Upper lobe of left lung (tissue), 6 donors: ENCODE results near the gene ANKRD26. TPM values are rescaled to one million over a fixed set of nuclear protein-coding genes. Genes with fewer than 3 reads are reported as not detected.
A peak's percentile ranks its signal among the peaks of the same experiment; 100 is the strongest.

Experiments
- ATAC-seq, 2 donors: fragments of 200-7000 bp; cut with Tn5 transposase; one replicate each; pipeline ENCODE4 v1.9.1; 2022; ENCODE audit warnings: mild to moderate bottlenecking in 2 of 2, moderate library complexity in 2 of 2; ENCODE audit not compliant: low FRiP score in 2 of 2
- DNase-seq, 2 donors: peaks; one replicate each; pipeline ENCODE4 v3.0.0-alpha.2; 2019 to 2020
- H3K27ac ChIP-seq, 4 donors: fragments of 200-600 bp; sonication (generic); one replicate each; pipeline ENCODE4 v1.5.1; 2016 to 2019
- H3K27me3 ChIP-seq, 4 donors: fragments of 200-600 bp; sonication (generic); one replicate each; pipeline ENCODE4 v1.5.1; 2017 to 2019
- H3K36me3 ChIP-seq, 4 donors: fragments of 200-600 bp; sonication (generic); one replicate each; pipeline ENCODE4 v1.5.1; 2016 to 2019
- H3K4me1 ChIP-seq, 4 donors: fragments of 200-600 bp; sonication (generic); one replicate each; pipeline ENCODE4 v1.5.1; 2018 to 2019
- H3K4me3 ChIP-seq, 4 donors: fragments of 200-600 bp; sonication (generic); one replicate each; pipeline ENCODE4 v1.5.1; 2017 to 2019; ENCODE audit warnings: mild to moderate bottlenecking in 2 of 4, moderate library complexity in 1 of 4
- H3K9me3 ChIP-seq, 4 donors: fragments of 200-600 bp; sonication (generic); one replicate each; pipeline ENCODE4 v1.5.1; 2018 to 2019
- EP300 ChIP-seq, 4 donors: sonication (generic); formaldehyde crosslinking; IDR thresholded peaks; one replicate each; pipeline ENCODE4 v1.5.1; 2017; ENCODE audit warnings: antibody characterized with exemption in 4 of 4, control low read depth in 2 of 4
- POLR2A ChIP-seq, 4 donors: fragments of 450-650 bp; IDR thresholded peaks; one replicate each; pipeline ENCODE4 v1.5.1; 2016 to 2017; ENCODE audit warnings: antibody characterized with exemption in 4 of 4, mild to moderate bottlenecking in 2 of 4
- POLR2AphosphoS5 ChIP-seq, 2 donors: sonication (generic); formaldehyde crosslinking; IDR thresholded peaks; one replicate each; pipeline ENCODE4 v1.5.1; 2017; ENCODE audit warnings: antibody characterized with exemption in 2 of 2
- WGBS, 2 donors: methylation state at CpG; one replicate each; pipeline ENCODE4 v1.1.5; 2017 to 2018; 5-methylcytosine and 5-hydroxymethylcytosine counted together
- total RNA-seq, 6 donors: library from RNA; depleted of rRNA in 4 of 6; stranded (reverse); fragments of >200 nt in 4 of 6; gene quantifications; one replicate each; pipeline versions ENCODE4 v1.1.0 to v1.2.1, GENCODE V29; 2016 to 2021
- TF ChIP-seq, protein P1 (sequence below), 6 experiments: fragments of 450-650 bp in 4 of 6; fragments of 200-600 bp in 2 of 6; sonication (generic) in 2 of 6; IDR thresholded peaks; one replicate each; pipeline ENCODE4 v1.5.1; 2016 to 2019; ENCODE audit warnings: antibody characterized with exemption in 6 of 6
- donor health status: DM: no; HTN: no; CAD: no; lungs with moderate emphysema.
- donor health status: DM: no; HTN: yes; CAD: no; lungs with severe emphysema.

ANKRD26 gene
- total RNA-seq, result 10 to 100 TPM in 2 of 6 donors, 1 to 10 TPM in 4; 4.9 to 45.1 (median 6.5) TPM

DNA sequence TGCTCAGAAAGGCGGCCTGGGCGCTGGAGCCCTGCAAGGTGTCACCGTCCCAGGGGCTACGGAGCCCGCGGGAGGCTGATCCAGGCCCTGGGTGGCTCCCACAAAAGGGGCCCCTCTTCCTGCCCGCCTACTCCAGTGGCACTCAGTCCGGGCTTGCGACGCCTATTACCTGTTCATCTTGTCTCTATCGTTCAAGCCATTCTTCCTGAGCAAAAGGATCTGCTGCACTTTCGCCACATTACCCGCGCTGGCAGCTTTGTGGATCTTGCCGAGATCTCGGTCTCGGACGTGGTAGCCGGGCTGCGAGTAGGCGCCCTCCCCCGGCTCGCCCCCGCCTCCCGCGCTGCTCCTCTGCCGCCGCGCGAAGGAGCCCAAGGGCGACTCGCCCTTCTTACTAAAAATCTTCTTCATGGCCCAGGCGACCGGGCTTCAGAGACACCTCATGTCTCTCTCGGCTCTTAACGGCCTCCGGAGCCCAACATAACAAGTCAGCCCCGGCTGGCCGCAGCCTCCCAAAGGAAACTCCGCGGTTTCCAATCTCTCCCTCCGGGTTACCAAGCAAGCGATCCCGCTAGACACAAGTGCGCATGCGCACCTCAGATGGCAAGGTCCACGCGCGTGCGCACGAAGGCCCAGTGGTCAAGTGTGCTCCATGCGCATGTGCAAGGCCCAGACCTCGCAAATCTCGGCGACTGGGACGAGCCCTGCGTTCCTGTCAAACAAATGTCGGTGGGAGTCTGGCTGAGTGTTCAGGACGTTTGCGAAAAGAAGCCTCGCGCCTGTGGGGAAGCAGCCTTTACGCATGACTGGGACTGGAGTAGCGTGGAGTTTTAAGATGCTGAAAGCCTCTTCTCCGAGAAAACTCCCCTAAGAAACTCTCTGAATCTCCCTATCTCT, at the start of gene ANKRD26:
TSS of gene ANKRD26 (minus strand) at position 579 of the 897 bp plus-strand sequence. CDS start at position 411, 168 bp downstream.
- Histone ChIP-seq H3K4me1 (peaks cover 9 to 24% (median 13%) of the 10 kb centered on the region in 4 donors), H3K27ac (peak within 1 kb of the TSS; percentile 82 to 92 (median 88)), H3K9me3 (no peaks in the 10 kb centered on the region), H3K27me3 (no peaks in the 10 kb centered on the region), H3K36me3 (no peaks in the 10 kb centered on the region), H3K4me3 (peak within 1 kb of the TSS; percentile 54 to 91 (median 73))
- 0% methylated on average over 19 to 64 of the region's 65 CpGs for WGBS, 2 donors
- DNase-seq (peak; percentile 97 to 98), ATAC-seq (peak; percentile 93 to 96)
- TF ChIP-seq POLR2A (IDR thresholded peaks at IDR 0.05) (peak in 3 of 4 donors; percentile 52 to 90 (median 77)), POLR2AphosphoS5 (IDR thresholded peaks at IDR 0.05) (peak; percentile 19 to 90), EP300 (IDR thresholded peaks at IDR 0.05) (no peak)
- TF ChIP-seq, protein P1, sequence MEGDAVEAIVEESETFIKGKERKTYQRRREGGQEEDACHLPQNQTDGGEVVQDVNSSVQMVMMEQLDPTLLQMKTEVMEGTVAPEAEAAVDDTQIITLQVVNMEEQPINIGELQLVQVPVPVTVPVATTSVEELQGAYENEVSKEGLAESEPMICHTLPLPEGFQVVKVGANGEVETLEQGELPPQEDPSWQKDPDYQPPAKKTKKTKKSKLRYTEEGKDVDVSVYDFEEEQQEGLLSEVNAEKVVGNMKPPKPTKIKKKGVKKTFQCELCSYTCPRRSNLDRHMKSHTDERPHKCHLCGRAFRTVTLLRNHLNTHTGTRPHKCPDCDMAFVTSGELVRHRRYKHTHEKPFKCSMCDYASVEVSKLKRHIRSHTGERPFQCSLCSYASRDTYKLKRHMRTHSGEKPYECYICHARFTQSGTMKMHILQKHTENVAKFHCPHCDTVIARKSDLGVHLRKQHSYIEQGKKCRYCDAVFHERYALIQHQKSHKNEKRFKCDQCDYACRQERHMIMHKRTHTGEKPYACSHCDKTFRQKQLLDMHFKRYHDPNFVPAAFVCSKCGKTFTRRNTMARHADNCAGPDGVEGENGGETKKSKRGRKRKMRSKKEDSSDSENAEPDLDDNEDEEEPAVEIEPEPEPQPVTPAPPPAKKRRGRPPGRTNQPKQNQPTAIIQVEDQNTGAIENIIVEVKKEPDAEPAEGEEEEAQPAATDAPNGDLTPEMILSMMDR (IDR thresholded peaks at IDR 0.05), result peak in 1 of 6 experiments; percentile 36

DNA sequence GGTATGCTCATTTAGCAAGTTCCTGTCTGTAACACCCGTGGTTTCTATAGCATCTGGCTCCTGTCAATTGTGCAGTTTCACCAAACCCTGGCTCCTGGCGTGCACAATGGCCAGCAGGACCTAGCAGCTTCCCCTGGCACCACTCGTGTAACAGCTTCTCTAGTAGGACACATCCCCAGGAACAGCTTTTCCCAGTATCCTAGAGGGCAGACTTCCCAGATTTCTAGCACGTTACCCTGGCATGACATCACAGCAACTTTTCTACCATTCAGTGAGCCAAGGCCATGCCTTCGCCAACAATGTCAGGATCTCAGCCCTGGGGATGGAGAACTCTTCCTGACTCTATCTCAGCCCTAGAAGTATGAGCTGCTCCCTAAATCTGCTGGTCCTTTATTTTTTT, 47.4 kb upstream of the ANKRD26 start:
- Histone ChIP-seq H3K9me3 (no peaks in the 10 kb centered on the region), H3K36me3 (peaks cover 12 to 63% (median 37%) of the 10 kb centered on the region in 4 donors), H3K27me3 (no peaks in the 10 kb centered on the region), H3K4me1 (peaks cover 5 to 16% (median 12%) of the 10 kb centered on the region in 4 donors), H3K27ac (no peak overlapping the region), H3K4me3 (no peak overlapping the region)
- DNase-seq (no peak), ATAC-seq (no peak)
- TF ChIP-seq, protein P1 (IDR thresholded peaks at IDR 0.05), result no peak
- TF ChIP-seq POLR2AphosphoS5 (IDR thresholded peaks at IDR 0.05) (no peak), POLR2A (IDR thresholded peaks at IDR 0.05) (no peak)
- WGBS, 2 donors, result 71 to 86% methylated on average over 5 of the region's 5 CpGs

DNA sequence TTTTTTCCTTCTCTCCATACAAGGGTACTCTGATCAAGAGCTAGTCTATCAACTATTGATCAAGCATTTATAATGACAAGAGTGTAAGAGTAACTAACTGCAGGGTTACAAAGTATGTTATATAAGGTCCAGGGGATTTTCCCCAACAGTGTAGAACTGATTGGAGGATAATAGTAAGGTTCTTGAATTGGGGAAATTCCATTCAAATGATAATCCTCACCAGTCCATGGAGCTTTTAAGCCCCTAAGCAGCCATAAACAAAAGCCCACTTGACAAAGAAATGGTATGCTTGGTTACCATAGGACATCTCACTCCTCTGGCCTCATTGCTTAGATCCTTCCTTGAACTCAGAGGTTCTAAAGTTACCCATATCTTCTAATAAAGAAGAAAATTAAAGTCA, 45.6 kb upstream of the ANKRD26 start:
- H3K9me3 ChIP-seq, result no peaks in the 10 kb centered on the region
- no peak overlapping the region for H3K27ac ChIP-seq
- DNase-seq (no peak), ATAC-seq (no peak)
- no peak for TF ChIP-seq POLR2AphosphoS5 (IDR thresholded peaks at IDR 0.05)
- TF ChIP-seq, protein P1 (IDR thresholded peaks at IDR 0.05), result no peak
- no peak for TF ChIP-seq EP300 (IDR thresholded peaks at IDR 0.05)
- no peak for TF ChIP-seq POLR2A (IDR thresholded peaks at IDR 0.05)
- H3K27me3 ChIP-seq, result no peaks in the 10 kb centered on the region
- peaks cover 12 to 81% (median 49%) of the 10 kb centered on the region in 4 donors for H3K36me3 ChIP-seq
- H3K4me3 ChIP-seq, result no peak overlapping the region
- peaks cover 0 to 6% (median 4%) of the 10 kb centered on the region in 4 donors for H3K4me1 ChIP-seq

DNA sequence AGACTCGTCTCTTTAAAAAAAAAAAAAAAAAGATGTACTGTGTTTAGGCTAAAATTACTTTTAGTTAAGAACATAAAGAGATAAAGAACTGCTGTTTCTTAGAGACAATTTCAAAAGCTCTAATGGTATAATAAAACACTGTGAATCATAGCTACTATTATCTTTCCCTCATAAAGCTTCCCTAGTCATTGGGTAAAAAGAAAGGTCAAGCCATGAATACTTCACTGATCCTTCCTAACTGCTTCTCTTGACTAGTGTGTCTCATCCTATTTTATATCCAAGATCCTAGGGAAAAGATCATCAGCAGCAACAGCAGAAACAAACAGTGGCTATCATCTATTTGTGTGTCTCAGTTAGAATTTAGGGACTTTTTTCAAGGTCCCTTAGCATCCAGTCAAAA, 43.4 kb upstream of the ANKRD26 start:
- no peaks in the 10 kb centered on the region for H3K4me1 ChIP-seq
- H3K36me3 ChIP-seq, result peaks cover 12 to 95% (median 55%) of the 10 kb centered on the region in 4 donors
- ATAC-seq (no peak), DNase-seq (no peak)
- no peak overlapping the region for H3K4me3 ChIP-seq
- no peaks in the 10 kb centered on the region for H3K27me3 ChIP-seq
- H3K9me3 ChIP-seq, result no peaks in the 10 kb centered on the region
- no peak overlapping the region for H3K27ac ChIP-seq
- TF ChIP-seq, protein P1 (IDR thresholded peaks at IDR 0.05), result no peak
- TF ChIP-seq EP300 (IDR thresholded peaks at IDR 0.05) (no peak), POLR2AphosphoS5 (IDR thresholded peaks at IDR 0.05) (no peak), POLR2A (IDR thresholded peaks at IDR 0.05) (no peak)
- 95 to 100% methylated on average over 1 of the region's 1 CpG for WGBS, 2 donors
